Brain pericyte (primary cell): Measurements from ENCODE around the gene ARMC2.
"Not testable (repeated sequence)": the region's sequence is repeated elsewhere in the genome, so short reads cannot be mapped to it uniquely, and the experiment has no call there.

Experiments
- DNase-seq: peaks from one replicate; pipeline ENCODE4 v3.0.0-alpha.2; 2012; ENCODE audit warnings: low read depth, low spot score

ARMC2 gene, protein sequence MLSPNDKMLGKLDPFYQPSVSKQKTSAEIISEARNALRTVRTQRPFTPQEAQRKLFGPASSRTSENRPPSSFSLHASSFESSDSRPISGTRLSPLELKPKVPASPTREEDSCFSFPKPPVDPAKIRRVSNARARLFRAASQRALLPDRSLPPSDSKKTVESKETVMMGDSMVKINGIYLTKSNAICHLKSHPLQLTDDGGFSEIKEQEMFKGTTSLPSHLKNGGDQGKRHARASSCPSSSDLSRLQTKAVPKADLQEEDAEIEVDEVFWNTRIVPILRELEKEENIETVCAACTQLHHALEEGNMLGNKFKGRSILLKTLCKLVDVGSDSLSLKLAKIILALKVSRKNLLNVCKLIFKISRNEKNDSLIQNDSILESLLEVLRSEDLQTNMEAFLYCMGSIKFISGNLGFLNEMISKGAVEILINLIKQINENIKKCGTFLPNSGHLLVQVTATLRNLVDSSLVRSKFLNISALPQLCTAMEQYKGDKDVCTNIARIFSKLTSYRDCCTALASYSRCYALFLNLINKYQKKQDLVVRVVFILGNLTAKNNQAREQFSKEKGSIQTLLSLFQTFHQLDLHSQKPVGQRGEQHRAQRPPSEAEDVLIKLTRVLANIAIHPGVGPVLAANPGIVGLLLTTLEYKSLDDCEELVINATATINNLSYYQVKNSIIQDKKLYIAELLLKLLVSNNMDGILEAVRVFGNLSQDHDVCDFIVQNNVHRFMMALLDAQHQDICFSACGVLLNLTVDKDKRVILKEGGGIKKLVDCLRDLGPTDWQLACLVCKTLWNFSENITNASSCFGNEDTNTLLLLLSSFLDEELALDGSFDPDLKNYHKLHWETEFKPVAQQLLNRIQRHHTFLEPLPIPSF

DNA sequence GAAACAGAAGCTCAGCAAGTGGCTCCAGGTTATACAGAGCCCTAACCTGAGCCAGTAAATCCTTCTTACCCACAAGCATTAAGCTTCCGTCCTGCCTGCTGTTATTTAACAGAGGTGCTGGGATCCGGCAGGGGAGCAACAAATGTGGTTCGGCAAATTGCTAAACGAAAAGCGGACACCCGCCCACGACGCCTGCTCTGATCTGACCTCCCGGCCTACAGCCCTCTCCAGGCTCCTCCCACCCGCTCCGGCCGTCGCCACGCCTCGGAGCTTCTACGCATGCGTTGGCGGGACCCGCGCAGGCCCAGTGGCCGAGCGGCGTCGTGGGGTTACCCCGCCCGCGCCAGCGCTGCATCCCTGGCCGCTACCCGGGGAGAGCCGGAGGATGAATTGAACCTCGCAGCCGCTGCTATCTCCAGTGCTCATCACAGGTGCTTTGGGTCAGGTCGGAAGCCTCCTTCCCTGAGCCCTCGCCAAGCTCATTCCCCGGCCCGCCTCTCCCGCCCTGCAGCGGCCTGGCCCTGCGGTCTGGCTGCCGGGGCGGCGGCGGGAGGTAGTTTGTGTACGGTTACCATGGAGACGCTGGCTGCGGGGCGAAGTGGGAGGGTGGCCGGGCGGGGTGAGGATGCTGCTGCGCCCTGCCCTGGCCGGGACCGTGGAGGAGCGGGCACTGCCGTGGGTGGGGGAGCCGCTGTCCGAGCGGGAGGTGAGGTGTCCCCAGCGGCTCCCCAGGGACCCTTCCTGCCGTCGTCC lies at the start of gene ARMC2:
ARMC2 (plus strand) TSS at position 307 of the 753 bp plus-strand sequence. CDS start 5,846 bp downstream, outside the sequence.
- DNase-seq: peak; percentile 55

DNA sequence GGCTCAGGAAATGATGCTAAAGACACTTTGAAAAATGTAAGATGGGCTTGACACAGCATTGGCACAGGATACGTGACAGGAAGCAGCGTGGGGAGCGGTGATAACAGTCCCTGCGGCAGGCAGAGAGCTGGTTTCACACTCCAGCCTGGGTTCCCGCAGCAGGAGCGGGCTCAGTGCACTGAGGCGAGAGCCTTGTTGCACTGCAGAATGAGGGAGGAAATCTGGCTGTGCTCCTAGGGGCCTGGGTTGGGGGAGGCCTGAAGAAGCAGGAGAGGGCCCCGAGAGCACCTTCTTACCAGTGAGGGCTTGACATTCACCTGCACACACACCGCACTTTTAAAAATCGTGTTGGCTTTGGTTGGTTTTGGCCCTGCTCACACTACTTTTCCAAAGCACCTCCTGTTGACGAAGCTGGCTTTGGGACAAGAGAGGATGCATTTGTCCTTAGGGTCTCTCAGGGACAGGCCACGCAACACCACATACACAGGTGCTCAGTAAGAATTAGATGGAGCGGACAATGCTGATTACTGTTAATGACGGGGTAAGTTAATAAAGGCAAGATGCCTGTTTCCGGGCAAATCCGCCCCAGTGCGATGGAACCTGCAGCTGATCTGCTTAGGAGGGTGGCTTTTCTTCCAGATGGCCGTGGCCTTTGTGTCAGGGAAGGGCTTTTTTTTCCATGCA lies 49.4 kb upstream of the ARMC2 start:
- DNase-seq: no peak

DNA sequence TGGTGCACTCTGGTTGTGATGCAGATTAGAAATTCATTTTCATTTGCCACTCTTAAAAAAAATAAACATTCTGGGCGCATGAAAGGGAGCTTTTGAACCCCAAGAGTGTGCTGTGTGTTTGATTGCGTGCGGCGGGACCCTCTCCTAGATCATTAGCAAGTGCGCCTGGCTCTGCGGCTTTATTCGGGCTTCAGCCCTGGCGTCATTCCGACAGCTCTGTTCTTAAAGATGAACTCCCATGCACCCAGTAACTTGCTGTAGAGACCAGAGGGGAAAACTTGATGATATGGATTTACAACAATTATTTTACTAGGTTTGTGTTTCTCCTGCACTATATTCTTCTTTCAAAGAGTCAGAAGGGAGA lies 48.9 kb upstream of the ARMC2 start:
- no peak for DNase-seq

DNA sequence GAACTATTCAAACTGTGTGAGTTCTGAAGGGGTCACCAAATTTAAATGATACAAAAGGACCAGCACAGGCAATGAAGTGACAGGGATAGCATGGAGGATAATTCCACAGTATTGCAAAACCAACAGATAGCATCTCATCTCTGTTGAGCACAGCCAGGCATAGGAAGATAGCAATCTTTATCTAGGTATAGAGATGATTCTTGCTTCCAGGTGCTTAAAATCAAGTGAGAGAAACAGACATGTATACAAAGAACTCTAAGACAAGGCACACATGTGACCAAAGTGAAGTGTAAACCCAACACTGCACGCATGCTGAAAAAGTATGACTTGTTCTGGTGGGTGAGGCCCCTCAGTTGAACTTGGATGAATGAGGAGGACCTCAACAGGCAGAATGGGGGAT lies 48.4 kb upstream of the ARMC2 start:
- DNase-seq: no peak

DNA sequence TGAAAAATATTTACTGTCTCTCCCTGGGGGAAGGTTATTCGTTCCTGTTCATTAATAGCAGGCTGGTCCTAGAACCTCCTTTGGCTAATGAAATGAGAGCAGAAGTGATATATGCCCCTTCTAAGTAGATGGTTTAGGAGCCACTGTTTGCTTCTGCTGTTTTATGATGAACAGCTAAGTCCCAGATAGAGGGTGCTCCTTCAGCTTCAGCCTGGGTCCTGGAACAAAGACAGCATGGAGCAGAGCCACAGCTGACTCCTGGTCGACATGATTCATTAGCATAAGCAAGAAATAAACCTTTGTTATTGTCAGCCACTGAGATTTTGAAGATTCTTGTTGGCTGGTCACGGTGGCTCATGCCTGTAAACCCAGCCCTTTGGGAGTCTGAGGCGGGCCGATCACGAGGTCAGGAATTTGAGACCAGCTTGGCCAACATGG lies 47.8 kb upstream of the ARMC2 start:
- DNase-seq: no peak

DNA sequence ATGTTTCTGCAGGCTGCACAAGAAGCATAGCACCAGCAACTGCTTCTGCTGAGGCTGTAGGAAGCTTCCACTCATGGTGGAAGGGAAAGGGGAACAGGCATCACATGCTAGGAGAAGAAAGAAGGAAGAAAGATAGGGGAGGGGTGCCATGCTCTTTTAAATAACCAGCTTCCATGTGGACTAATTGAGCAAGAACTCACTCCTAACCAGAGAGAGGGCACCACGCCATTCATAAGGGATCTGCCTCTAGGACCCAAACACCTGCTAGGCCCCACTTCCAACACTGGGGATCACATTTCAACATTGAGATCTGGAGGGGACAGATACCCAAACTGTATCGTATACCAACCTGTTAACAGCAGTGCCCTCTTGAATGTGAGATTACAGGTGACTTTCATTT lies 46.9 kb upstream of the ARMC2 start:
- DNase-seq: no peak

DNA sequence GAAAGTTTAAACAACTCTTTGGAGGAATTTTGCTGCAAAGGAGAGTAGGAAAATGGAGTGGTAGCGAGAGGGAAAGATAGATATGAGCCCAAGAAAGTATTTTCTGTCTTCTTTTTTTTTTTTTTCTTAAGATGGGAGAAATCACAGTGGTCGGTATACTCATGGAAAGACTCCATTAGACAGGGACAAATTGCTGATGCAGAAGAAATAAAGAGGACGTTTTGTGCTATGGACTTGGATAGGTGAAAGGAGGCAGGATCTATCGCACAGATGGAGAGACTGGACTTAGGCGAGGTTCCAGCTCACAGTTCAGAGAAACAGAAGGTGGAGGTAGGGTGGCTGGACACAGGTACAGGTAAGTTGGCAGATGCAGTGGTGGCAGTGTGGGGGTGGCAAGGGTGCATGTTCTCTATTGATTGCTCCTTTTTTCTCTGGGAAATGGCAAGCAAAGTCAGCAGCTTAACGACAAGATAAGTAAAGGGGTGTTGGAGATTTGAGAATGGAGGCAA lies 44.2 kb upstream of the ARMC2 start:
- no peak for DNase-seq

DNA sequence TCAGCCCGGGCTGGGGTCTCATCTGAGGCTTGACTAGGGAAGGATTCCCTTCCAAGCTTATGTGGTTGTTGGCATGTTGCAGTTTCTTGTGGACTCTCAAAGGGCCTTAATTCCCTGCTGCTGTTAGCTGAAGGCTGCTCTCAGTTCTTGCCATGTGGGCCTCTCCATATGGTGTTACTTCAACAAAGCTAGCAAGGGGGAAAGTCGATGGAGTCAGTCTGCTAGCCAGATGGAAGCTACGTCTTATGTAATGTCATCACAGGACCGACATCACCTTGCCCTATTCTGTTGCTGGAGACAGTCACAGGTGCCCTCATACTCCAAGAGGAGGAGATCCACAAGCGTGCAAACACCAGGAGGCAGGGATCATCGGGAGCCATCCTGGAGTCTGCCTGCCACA lies 43.3 kb upstream of the ARMC2 start:
- DNase-seq: no peak

DNA sequence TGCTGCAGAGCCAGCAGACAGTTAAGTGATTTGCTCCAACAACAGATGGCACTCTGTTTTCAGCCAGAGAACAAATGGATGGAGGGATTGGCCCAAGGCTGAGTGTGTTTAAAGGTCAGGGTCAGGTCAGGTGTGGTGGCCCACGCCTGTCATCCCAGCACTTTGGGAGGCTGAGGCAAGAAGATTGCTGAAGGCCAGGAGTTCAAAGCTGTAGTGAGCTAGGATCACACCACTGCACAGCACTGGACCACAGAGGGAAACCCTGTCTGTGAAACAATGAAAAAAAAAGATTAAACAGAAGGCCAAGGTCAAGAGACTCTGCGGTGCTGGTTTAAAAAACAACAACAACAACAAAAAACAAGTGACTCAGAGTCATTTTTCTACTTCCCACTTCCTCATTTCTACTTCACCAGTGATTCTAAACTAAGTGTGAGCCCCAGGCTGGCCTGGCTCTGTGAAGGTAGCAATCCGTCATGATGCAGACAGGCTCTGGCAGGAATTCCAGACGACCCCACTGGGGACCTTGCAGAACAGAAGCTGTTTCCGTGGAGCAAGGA lies 42.5 kb upstream of the ARMC2 start:
- DNase-seq: no peak

DNA sequence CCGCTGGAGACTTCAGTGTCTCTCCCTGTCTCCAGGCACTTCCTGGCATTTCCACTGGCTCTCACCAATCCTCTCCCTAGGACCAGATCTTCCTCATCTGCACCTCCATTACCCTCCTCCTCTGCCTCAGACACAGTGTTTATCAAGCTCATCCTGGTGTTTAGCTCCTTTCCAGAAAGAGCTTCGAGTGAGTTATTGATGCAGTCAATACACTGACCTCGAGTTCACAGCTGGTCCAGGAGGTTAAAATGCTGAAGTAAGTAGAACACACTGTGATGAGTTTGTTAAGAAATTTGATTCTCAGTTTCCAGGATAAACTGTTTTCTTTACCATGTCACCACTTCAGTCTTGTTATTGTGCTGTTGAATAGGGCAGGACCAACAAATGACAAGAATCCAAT lies 42.1 kb upstream of the ARMC2 start:
- no peak for DNase-seq

DNA sequence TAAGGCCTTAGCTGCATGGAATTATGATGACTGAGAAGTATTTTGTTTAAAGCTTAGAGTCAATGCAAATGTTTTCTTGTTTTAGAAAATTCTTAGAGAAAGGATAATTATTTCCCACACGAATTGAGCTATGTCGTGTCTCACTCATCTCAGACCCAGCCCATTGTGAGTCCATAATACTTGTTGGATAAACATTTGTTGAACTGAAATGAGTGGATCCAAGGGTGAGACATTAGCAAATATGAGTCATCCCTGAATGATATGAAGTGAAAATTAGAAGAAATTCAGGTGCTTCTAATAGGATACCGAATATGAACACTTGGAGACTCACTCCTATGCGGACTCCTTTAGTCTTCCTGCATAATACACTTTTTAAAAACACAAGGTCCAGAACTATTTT lies 41.6 kb upstream of the ARMC2 start:
- no peak for DNase-seq

DNA sequence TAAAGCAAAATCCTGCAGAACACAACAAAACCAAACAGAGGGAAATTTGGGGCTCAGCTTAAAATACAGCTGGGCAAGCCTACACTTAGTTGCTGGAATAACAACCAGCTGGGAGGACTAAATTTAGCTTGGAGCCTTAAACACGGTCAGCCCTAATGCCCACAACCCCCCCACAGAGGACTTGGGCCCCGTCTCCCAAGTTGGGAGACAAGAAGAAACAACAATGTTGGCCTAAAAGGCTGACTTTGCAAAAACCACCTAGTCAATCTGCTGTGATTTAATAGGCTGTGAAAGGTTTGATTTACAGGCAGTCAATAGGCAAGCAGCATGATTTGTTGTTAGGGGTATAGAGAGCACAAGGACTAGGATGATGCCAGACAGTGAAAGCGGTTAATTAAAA lies 40.3 kb upstream of the ARMC2 start:
- no peak for DNase-seq

DNA sequence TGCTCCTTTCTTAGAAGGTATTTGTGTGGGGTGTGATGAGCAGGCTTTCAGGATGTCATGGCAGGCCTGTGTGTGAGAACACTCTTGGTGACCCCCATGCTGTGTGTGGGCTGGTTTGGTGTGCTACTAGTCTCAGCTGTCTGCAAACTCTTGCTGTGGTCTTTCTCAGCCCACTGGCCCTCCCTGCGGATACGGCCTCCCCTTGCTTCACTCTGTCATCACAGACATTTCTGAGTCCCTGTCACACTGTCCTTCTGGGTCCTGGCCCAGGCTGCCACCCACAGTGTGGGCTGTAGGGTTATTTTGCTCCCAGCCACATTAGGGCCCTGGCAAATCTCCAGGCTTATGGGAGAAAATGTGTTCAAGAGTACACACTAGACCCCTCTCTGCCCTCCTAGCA lies 39.0 kb upstream of the ARMC2 start:
- no peak for DNase-seq

DNA sequence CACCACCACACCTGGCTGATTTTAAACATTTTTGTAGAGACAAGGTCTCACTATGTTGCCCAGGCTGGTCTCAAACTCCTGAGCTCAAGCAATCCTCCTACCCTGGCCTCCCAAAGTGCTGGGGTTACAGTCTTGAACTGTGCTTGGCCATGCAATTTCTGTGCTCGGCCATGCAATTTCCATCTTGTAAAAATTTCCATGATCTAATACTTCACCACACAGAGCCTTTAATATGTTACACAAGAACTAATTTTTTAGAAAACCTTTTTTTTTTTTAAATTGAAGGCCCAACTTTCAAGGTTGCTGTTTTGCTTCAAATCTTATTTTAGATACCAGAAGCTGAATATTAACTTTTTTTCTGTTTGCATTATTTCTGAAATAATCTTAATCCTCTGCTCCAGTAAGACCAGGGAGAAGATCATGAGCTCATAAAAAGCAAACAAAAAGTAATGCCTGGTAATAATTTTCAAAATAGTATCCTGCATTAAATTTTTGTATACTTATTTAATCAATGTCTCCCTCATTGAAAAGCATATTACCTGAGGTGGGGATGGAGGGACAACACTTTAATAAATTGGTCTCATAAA lies 38.1 kb upstream of the ARMC2 start:
- no peak for DNase-seq

DNA sequence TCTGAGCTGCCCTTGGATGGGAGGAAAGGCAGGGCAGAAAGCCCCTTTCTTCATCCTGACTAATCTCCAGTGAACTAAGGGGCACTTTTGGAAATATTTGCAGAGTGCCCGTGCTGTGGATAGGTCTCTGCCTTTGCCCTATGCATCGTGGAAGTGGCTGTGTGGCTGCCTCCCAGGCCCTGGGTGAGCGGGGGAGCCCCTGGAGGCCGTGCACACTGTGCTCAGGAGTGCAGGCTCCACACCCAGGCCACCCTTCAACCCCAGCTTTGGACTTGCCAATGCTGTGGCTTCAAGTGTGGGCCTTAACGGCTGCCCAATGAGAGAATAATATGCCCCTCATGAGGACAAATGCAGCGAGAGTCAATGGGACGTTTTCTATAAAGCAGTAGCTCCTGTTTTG lies 36.7 kb upstream of the ARMC2 start:
- DNase-seq: no peak

DNA sequence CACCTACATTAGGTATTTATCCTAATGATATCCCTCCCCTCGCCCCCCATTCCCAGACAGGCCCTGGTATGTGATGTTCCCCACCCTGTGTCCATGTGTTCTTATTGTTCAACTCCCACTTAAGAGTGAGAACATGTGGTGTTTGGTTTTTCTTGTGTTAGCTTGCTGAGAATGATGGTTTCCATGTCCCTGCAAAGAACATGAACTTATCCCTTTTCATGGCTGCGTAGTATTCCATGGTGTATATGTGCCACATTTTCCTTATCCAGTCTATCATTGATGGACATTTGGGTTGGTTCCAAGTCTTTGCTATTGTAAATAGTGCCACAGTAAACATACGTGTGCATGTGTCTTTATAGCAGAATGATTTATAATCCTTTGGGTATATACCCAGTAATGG lies 35.0 kb upstream of the ARMC2 start:
- DNase-seq: not testable (repeated sequence)

DNA sequence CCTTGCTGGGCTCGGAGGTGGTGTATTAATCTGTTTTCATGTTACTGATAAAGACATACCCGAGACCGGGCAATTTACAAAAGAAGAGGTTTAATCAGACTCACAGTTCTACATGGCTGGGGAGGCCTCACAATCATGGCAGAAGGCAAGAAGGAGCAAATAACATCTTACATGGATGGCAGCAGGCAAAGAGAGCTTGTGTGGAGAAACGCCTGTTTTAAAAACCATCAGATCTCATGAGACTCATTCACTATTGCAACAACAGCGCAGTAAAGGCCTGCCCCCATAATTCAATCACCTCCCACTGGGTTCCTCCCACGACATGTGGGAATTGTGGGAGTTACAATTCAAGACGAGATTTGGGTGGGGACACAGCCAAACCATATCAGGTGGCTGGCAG lies 30.9 kb upstream of the ARMC2 start:
- DNase-seq: not testable (repeated sequence)

DNA sequence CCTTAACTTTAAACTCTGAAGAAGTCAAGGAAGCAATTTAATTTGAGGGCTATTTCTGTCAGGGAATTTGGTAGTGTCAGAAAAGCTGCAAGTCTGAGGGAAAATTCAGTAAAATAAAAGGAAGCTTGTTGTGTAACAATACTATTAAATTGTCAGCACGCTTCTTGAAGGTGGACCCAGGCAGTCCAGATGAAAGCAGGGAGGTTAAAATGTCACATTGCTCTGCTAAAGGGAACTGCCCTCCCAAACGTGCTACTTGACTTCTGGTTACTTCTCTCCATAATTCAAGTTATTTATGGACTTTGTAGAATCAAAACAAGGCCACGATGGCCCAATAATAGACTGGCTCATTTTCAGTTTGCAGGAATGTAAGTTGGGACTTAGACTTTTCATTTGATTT lies 28.2 kb upstream of the ARMC2 start:
- DNase-seq: no peak

DNA sequence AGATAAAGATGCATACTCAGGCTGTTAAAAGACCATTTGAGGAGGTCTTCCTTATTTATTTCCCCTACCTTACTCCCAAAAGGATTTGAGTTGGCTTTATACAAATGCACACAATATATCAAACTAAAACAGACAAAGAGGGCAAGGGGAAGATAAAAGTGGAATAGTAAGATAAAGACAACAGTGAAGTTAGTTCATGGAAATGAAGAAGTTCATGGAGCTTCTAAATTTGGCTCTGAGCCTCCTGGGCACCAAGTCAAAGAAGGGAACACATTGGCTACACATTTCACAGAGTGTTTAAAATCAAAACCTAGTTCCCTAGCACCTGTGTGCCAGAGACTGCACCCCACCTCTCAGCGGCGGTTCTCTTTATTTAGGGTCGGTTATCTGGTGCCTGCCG lies 25.8 kb upstream of the ARMC2 start:
- DNase-seq: no peak

DNA sequence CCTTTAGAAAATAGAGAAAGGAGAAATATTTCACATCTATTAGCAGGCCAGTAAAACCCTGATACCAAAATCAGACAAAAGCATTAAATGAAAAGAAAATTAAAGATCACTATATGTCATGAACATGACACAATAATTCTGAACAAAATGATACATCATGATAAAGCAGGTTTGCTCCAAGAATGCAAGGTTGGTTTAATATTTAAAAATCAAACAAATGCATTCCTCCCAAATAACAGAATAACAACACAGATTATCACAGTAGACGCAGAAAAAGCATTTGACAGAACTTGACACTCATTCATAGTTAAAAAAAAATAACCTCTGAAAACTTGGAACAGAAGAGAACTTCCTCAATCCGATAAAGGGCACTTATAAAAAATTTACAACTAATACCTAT lies 22.9 kb upstream of the ARMC2 start:
- no peak for DNase-seq

DNA sequence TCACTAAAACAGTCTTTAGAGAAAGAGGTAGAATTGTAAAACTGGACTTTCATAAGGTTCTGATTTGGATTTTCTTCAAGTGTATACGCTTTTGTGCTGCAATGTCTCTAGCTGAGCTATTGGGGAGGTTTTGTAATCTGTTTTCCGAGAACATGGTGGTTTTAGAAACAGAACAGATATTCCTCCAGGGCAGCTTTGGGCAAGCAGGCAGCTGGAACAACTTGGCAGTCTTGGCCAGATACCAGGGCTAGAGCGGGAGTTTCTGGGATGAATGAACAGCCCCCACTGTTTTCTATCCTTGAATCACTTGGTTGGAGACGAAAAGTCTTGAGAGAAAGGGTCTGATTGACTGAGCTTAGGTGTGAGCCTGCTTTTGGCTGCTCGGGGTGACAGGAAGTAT lies 17.1 kb upstream of the ARMC2 start:
- DNase-seq: no peak
